ENCODE data around the gene FAT2.

GRCh38 chr5:151578326-151579025 lies 12.7 kb downstream of the FAT2 start:
- TF ChIP-seq CTCF (IDR thresholded peaks at IDR 0.05 in 4 of 5, conservative IDR thresholded peaks at IDR 0.05 in 1 of 5), result no peak
- no peak for TF ChIP-seq POLR2A (IDR thresholded peaks at IDR 0.05)

Measured in gastrocnemius medialis (tissue), 4 donors.